ENCODE data around the gene NADSYN1. TPM values are rescaled to one million over a fixed set of nuclear protein-coding genes. Genes with fewer than 3 reads are reported as not detected.

The NADSYN1 gene
- total RNA-seq, 1 experiment from 2014 or later, result 91.3 TPM

GRCh38 chr11:71476926-71477640 is 24.1 kb downstream of the NADSYN1 start:
- no peak for TF ChIP-seq CTCF (IDR thresholded peaks at IDR 0.05; ENCODE audit: insufficient read depth in 1 of 2, low read depth in 1 of 2, low read length in 1 of 2, severe bottlenecking in 1 of 2, unreplicated experiment in 1 of 2)
- Mint-ChIP-seq H3K9me3 (ENCODE audit: unreplicated experiment) (no peaks in the 10 kb centered on the region), H3K4me1 (ENCODE audit: low read depth, unreplicated experiment) (peaks cover 30% of the 10 kb centered on the region), H3K36me3 (ENCODE audit: insufficient read depth, unreplicated experiment) (peaks cover 74% of the 10 kb centered on the region), H3K27ac (ENCODE audit: unreplicated experiment) (no peak overlapping the region), H3K4me3 (ENCODE audit: unreplicated experiment) (no peak overlapping the region), H3K27me3 (ENCODE audit: insufficient read depth, unreplicated experiment) (no peaks in the 10 kb centered on the region)
- no TSS peak for BruUV-seq (replicated peaks)
- H3K9me3 ChIP-seq, result no peaks in the 10 kb centered on the region
- DNase-seq, result no peak
- H3K4me3 ChIP-seq (ENCODE audit: low read depth, low read length), result no peak overlapping the region
- ChIA-PET POLR2A (no interaction called here), CTCF (no interaction called here)
- peaks cover 14% of the 10 kb centered on the region; the same call in 1 of the 2 replicates for H3K36me3 ChIP-seq (ENCODE audit: control insufficient read depth, insufficient read depth, low read length)
- peaks cover 24% of the 10 kb centered on the region for H3K4me1 ChIP-seq
- intact Hi-C loops (cut with micrococcal nuclease; ENCODE audit: unreplicated experiment), result no loop called here
- no peaks in the 10 kb centered on the region for H3K27me3 ChIP-seq (replicated peaks; ENCODE audit: control insufficient read depth, insufficient read depth, low read length)

DNA sequence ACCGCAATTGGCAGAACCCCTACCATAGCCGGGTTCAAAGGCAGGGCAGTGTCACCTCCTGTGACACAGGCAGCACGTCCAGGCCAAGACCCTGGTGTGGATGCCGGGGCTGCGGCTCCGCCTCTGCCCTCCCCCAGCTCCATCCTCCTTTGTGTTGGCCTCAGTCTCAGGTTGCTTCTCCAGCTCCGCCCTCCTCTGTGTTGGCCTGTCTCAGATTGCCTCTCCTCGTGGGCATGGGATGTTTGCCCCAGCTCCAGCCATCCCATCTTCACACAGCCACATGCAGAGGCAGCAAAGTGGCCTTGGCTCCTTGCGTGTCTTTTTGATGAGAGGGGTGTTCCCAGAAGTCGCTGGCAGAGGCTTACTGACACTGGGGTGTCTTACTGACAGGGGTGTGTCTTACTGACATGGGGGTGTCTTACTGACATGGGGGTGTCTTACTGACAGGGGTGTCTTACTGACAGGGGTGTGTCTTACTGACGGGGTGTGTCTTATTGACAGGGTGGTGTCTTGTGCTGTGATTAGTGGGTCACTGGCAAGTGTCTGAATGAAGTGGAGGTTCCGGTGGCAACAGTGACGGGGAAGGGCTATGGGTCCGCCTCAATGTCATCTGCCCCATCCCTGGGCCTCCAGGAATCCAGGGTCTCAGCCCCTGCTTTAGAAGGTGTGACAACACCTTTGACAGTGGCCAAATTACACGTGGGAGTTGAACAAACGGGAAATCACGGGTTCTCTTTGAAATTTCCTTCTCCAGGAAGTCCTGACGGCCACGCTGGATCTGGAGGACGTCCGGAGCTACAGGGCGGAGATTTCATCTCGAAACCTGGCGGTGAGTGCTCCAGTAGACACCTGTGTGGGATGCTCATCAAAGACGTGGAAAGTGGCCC is 24.9 kb downstream of the NADSYN1 start:
- no peak for DNase-seq
- Mint-ChIP-seq H3K4me1 (ENCODE audit: low read depth, unreplicated experiment) (peaks cover 30% of the 10 kb centered on the region), H3K36me3 (ENCODE audit: insufficient read depth, unreplicated experiment) (peaks cover 74% of the 10 kb centered on the region), H3K27me3 (ENCODE audit: insufficient read depth, unreplicated experiment) (no peaks in the 10 kb centered on the region), H3K9me3 (ENCODE audit: unreplicated experiment) (no peaks in the 10 kb centered on the region), H3K27ac (ENCODE audit: unreplicated experiment) (peak overlapping the region; percentile 17), H3K4me3 (ENCODE audit: unreplicated experiment) (no peak overlapping the region)
- no peak overlapping the region for H3K4me3 ChIP-seq (ENCODE audit: low read depth, low read length)
- peaks cover 13% of the 10 kb centered on the region; the same call in 1 of the 2 replicates for H3K36me3 ChIP-seq (ENCODE audit: control insufficient read depth, insufficient read depth, low read length)
- H3K27me3 ChIP-seq (replicated peaks; ENCODE audit: control insufficient read depth, insufficient read depth, low read length), result no peaks in the 10 kb centered on the region
- intact Hi-C loops (cut with micrococcal nuclease; ENCODE audit: unreplicated experiment), result no loop called here
- CTCF ChIA-PET, result no interaction called here
- no peaks in the 10 kb centered on the region for H3K9me3 ChIP-seq
- peaks cover 25% of the 10 kb centered on the region for H3K4me1 ChIP-seq
- BruUV-seq (replicated peaks), result no TSS peak
- POLR2A ChIA-PET, result no interaction called here
- TF ChIP-seq CTCF (IDR thresholded peaks at IDR 0.05; ENCODE audit: insufficient read depth in 1 of 2, low read depth in 1 of 2, low read length in 1 of 2, severe bottlenecking in 1 of 2, unreplicated experiment in 1 of 2), result no peak

GRCh38 chr11:71478528-71478840 is 25.5 kb downstream of the NADSYN1 start:
- H3K4me3 Mint-ChIP-seq (ENCODE audit: unreplicated experiment), result no peak overlapping the region
- no peaks in the 10 kb centered on the region for H3K27me3 Mint-ChIP-seq (ENCODE audit: insufficient read depth, unreplicated experiment)
- BruUV-seq (replicated peaks), result no TSS peak
- H3K9me3 Mint-ChIP-seq (ENCODE audit: unreplicated experiment), result no peaks in the 10 kb centered on the region
- CTCF ChIA-PET, result no interaction called here
- H3K36me3 ChIP-seq (ENCODE audit: control insufficient read depth, insufficient read depth, low read length), result peaks cover 9% of the 10 kb centered on the region; the same call in 1 of the 2 replicates
- H3K4me1 Mint-ChIP-seq (ENCODE audit: low read depth, unreplicated experiment), result peaks cover 30% of the 10 kb centered on the region
- no peak for TF ChIP-seq CTCF (IDR thresholded peaks at IDR 0.05; ENCODE audit: insufficient read depth in 1 of 2, low read depth in 1 of 2, low read length in 1 of 2, severe bottlenecking in 1 of 2, unreplicated experiment in 1 of 2)
- no peak for DNase-seq
- peaks cover 25% of the 10 kb centered on the region for H3K4me1 ChIP-seq
- POLR2A ChIA-PET, result no interaction called here
- H3K27me3 ChIP-seq (replicated peaks; ENCODE audit: control insufficient read depth, insufficient read depth, low read length), result no peaks in the 10 kb centered on the region
- H3K4me3 ChIP-seq (ENCODE audit: low read depth, low read length), result no peak overlapping the region
- H3K27ac Mint-ChIP-seq (ENCODE audit: unreplicated experiment), result peak overlapping the region; percentile 17
- intact Hi-C loops (cut with micrococcal nuclease; ENCODE audit: unreplicated experiment), result no loop called here
- no peaks in the 10 kb centered on the region for H3K9me3 ChIP-seq
- peaks cover 79% of the 10 kb centered on the region for H3K36me3 Mint-ChIP-seq (ENCODE audit: insufficient read depth, unreplicated experiment)

Data from Caco-2 (cell line).